Hematopoietic multipotent progenitor cell treated with erythropoietin and hydrocortisone succinate and interleukin-3 and kit ligand, for 6 days (in vitro differentiated cells): ENCODE measurements around the gene MDC1.
"Not testable (repeated sequence)": the region's sequence is repeated elsewhere in the genome, so short reads cannot be mapped to it uniquely, and the experiment has no call there.

Experiments used
- DNase-seq: peaks from one replicate; pipeline ENCODE4 v3.0.0-alpha.2; 2015

The MDC1 gene

DNA sequence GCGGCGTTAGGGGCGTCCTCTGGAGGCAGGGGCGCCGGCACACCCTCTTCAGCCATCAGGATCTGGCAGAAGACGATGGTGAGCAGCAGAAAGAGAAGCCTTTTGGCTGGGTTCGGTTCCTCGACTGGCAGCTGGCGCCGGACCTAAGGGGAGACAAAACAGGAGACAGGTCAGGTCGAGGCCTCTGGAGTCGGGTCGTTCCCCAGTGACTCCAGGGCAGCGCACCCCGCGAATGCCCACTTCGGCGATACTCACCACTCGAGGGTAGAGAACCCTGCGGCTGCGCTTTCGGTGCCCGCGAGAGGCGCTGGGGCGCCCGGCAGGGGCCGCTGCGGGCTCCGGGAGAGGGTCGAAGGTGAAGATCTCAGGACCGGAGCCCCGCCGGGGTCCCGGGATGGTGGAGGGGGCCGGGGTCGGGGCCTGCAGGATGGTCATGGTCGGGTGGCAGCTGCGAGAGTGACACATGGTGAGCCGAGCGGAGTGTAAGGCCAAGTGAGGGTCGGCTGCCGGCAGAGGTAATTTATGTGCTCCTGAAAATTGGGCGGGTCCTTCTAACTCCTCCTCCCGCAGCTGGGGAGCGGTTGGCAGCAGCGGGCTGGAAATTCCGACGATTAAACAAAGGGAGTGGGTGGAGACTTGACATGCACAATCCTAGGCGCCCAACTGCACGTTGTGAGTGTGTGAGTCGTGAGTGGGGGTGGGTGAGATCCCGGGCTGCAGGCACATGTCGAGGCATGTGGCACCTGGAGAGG is 27.1 kb upstream of the MDC1 start, which contains the start of gene IER3:
Gene IER3 (minus strand): TSS at position 494 of the 752 bp plus-strand sequence. CDS start 29 bp downstream, at position 465.
- DNase-seq = peak; percentile 95

DNA sequence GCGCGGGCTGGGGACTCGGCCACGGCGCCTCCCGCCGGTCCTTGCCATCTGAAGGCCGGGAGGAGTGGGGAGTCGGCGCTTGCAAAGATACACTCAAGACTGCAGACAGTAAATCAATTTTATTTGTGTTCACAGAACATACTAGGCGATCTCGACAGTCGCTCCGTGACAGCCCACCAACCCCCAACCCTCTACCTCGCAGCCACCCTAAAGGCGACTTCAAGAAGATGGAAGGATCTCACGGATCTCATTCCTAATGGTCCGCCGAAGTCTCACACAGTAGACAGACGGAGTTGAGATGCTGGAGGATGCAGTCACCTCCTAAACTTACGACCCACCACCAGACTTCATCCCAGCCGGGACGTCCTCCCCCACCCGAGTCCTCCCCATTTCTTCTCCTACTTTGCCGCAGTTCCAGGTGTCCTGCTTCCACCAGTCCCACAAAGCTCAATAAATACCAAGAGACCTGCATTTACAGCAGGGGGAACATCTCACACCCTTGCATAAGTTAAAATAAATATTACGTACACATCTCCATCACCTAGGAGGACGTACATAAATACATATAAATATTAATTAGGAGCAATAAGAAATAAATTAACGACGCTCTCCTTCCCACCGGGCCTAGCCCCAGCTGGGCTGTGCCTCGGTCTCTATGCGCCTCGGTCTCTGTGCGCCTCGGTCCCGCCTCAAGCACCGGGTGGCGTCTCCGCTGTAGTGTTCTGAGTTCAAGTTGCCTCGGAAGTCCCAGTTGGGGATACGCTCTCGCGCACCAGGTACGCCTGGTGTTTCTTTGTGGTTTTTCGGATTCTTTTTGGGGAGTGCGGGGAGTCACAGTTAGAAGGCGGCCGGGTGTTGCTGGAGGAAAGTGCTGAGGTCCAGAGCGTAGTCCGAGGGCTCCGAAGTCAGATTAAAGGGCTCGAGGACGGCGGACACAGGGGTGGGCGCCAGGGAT is 26.3 kb upstream of the MDC1 start:
- peak; percentile 55 for DNase-seq

DNA sequence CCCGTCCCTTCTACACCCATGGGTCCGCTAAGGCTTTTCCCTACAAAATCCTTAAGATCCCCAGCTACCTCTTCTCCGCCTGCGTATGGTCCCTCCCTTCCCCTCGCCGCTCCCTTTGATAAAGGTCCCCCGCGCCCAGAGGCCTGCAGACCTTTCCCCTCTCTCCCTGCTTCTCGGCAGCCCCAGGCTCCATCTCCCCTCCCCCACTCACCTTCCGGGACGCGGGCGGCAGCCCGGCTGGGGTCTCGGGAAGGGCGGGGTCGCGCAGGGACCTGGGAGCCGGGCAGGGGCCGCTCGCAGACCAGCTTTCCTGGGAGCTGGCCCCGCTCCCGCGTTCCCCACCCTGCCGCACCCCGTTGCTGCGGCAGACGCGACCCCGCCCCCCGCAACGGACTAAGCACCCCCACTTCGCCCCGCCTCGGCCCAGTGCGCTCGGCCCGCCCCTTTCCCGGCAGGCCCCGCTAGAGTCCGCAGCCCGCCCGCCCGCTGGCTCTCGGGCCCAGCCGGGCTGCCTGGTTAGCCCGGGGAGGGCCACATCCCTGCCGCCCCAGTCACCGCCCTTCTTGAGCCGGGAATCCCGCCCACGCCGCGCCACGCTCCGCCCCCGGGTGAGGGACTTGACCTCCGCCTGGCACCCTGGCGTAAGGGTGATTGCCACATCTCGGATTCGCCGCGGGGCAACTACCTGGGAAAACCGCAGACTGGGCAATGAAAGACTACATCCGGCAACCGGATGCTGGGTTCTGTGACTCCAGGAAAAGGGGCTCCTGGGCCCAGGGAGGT is 25.4 kb upstream of the MDC1 start, which contains the start of gene FLOT1:
Gene FLOT1 (minus strand): TSS at position 372 of the 783 bp plus-strand sequence. CDS start 498 bp downstream, outside the sequence.
- DNase-seq = peak; percentile 97

DNA sequence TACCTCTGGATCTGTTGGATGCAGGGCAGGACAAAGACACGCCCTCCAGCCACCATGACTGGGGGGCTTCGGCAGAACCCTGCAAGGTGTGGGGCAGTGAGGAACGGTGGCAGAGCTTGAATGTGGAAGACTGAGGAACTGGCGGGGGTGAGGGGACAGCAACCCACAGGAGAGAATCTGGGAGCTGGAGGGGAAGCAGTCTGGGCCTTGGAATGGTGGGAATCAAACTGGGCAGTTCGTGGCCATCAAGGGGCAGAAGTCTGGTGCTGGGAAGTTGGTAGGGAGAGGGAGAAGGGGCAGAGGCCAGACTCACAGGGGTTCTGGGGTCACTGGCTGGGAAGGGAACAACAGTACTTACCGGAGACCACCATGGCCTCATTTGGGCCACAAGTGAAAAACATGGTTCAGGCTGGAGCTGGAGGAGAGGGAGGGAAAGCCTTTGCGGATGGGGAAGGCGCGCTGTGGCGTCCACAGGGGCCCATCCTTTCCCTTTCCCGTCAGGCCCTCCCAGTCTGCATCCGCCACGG is 24.8 kb upstream of the MDC1 start:
- DNase-seq = no peak

DNA sequence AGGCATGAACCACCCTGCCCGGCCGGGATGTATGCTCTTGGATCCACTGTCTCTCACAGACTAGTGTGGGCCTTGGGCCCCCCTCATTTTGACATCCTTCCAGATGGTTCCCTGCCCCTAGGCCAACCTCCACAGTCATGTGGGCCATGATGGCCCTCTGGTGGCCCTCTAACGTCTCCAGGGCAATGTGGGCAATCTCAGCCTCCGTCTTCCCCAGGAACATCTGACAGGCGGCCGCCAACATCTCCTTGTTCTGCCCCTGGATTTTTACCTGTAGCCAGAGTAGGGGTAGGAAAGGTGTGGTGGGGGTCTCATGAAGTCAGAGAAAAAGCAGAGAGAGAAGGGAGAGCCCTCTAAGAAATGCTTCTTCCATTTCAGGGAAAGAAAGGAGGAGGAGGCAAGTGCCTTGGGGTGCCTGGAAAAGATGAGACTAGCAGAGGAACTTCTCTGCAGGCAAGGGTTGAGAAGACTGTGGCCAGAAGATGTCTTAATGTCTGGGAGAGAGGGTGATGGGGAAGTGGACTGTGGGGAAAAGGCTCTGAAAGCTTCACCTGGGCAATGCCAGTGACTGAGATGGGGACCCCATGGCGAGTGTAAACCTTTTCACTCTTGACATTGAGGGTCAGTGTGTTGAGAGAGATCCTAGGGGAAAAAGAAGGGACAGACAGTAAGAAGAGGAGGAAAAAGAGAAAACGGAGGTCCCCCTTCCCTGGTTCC is 24.1 kb upstream of the MDC1 start:
- DNase-seq = no peak

DNA sequence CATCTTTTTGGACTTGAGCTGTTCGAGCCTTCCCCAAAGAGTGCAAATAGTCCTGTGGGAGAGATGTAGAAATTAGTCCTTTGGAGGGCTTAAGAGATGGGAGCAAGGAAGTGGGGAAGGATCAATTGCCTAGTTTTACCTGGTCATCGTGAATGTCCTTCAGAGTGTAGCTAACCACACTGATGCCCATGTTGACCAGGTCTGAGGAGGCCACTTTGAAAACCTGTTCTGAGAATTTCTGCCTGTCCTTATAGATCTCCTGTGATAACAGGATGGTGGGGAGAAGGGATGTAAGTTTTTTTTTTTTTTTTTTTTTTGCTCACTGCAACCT is 23.4 kb upstream of the MDC1 start:
- no peak for DNase-seq

DNA sequence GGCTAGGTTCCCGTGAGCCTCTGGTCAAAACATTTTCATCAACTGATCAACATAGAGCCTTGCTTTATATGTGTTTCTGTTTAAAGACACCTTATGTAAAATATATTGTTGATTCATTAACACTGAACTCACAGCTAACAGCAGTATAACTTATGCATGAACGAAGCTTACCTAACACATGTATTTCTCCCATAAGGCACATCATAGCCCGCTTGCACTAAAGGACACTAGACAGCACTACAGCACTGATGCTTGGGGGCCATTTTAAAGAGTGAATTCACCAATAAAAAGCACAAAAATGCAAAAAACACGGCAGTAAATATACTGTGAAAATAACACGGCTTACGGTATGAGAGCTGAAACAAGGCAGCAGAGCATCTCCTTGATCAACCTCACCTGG is 21.5 kb upstream of the MDC1 start:
- DNase-seq = no peak

DNA sequence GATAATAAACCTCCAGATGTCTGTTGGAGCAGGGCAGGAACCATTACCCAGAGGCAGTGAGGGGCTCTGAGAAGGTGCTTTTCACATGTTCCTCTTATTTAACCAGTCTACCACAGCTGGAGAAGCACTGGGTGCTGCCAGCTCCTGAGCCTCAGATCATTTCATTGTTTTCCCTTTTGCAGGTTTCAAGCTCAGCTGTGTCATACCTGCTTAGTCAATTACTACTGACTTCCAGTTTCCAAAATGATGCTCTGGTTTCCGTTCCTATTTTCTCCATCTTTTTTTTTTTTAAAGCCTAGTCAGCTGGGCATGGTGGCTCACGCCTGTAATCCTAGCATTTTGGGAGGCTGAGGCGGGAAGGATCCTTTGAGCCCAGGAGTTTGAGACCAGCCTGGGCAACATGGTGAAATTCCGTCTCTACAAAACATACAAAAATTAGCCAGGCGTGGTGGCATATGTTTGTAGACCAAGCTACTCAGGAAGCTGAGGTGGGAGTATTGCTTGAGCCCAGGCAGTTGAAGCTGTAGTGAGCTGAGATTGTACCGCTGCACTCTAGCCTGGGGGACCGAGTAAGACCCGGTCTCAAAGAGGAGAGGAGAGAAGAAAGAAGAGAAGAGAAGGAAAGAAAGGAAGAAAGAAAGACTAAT is 18.7 kb upstream of the MDC1 start:
- no peak for DNase-seq

DNA sequence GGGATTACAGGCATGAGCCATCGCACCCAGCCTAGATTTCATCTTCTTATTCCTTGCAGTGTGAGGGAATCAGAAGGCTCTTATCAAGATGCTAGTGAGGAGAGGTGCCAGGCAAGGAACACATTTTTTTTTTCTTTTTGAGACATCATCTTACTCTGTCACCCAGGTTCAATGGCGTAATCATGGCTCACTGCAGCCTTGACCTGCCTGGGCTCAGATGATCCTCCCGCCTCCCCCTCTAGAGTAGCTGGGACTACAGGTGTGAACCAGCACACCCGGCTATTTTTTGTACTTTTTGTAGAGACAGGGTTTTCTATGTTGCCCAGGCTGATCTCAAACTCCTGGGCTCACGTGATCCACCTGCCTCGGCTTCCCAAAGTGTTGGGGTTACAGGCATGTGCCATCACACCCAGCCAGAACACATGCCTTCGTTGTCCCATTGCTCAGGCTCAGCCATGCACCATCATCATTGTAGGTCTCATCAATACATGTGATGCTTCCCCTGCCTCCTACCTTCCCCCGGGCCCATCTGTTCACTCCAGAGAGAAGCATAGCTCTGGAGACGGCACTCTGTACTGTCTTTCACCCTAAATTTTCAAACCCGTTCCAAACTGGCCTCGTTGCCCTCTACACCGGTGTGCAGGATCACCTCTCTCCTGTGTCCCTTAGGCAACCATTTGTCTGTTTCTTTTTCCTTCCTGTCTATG is 15.3 kb upstream of the MDC1 start:
- no peak for DNase-seq

DNA sequence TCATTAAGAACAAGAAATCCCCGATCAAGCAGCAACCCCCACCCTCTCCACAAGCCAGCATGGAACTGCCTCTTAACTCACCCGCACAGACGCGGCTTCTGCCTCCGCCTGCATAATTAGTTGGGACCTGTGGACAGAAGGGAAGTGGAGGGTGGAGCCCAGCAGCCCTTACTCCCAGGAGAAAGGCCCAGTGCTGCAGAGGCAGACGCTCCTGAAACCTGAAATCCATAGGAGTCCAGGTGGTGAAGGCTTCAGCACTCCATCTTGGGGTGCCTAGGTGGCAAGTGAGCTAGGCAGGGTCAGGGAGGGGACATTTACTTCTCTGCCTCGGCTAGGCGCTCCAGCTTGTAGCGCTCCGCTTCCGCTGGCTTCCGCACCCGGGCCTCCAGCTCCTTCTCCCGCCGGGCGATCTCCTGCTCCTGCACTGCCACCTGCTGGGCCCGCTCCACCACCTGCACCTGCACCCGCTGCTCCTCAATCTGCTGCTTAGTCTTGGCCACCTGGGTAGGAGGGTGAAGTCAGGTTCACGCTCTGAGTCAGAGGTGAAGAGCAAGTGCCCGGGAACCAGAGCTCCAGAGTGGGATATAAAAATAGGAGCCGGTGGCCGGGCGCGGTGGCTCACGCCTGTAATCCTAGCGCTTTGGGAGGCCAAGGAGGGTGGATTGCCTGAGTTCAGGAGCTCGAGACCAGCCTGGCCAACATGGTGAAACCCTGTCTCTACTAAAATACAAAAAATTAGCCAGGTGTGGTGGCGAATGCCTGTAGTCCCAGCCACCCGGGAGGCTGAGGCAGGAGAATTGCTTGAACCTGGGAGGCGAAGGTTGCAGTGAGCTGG is 13.7 kb upstream of the MDC1 start:
- peak; percentile 91 for DNase-seq

DNA sequence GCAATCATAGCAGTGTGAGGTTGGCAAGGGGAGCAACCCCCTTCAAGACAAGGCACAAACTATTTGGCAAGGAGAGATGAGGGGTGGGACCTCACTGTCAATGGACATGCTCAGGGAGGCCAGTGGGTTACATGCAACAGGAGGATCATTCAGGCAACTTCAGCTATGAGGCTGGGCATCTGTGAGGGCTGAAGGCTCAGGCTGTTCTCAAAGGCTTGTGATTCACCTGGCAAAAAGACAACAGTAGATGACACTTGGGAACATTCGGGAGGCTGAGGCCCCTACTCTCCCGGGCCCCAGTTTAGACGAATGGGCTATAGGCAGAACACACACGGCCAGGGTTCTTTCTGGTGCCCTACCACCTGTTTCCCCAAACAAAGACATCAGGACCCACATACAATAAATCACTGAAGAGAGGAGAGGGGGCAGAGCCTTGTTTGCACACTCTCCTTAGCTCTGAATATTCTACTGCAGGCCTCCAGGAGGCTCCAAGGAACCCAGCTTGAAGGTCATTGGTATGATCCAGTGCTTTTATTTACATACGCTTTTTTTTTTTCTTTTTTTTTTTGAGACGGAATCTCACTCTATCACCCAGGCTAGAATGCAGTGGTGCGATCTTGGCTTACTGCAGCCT is 11.0 kb upstream of the MDC1 start:
- DNase-seq = peak; percentile 53

DNA sequence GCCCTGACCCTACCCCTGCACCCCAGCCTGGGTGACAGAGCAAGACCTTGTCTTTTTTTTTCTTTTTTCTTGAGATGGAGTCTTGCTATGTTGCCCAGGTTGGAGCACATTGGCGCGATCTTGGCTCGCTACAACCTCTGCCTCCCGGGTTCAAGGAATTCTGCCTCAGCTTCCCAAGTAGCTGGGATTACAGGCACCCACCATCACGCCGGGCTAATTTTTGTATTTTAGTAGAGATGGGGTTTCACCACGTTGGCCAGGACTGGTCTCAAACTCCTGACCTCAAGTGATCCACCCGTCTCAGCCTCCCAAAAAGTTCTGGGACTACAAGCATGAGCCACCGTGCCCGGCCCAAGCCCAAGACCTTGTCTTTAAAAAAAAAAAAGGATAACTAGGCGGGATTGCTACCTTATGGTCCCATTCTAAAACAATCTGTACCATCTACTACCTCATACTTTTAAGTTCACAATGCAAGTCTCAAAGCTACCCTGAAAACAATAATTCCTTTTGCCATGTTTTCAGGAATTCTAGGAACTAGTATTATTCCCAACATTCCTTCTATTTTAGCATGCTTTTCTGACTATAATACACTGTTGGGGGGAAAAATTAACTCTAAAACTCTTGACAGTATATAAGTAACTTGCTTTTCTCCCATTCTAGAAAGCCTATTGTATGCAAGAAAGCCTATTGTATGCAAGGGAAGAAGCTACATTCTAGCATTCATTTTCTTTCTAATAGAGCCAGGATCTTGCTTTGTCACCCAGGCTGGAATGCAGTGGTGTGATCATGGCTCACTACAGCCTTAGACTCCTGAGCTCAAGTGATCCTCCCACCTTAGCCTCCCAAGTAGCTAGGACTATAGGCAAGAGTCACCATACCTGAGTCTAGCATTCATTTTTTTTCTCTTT is 9.7 kb upstream of the MDC1 start:
- peak; percentile 27 for DNase-seq

DNA sequence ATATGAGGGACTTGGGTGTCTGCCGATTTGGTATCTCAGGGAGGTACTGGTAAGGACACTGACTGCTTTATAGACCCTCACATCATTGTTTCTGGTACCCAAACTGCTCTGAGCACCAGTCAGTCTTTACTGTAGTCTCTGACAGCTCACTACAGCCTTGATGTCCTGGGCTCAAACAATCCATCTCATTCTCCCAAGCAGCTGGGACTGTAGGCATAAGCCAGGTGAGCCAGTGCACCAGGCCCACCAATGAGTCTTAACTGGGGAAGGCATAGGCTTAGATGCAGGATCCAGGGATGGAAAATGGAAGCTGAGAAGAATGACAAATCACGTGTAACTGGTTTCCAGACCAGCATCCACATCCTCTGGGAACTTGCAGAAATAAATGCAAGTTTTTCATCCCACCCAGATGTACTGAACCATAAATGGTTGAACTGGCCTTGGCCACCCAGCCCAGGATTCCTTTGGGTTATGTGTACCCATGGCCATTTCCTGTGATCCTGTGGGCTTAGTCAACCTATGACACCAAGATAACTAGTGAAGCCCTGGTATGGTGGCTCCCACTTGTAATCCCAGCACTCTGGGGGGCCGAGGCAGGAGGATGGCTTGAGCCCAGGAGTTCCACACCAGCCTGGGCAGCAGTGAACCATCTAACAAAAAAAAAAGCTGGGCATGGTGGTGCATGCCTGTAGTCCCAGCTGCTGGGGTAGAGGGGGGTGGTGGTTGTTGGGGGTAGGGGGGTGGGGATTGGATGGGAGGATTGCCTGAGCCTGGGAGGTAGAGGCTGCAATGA is 8.8 kb upstream of the MDC1 start:
- peak; percentile 56 for DNase-seq

DNA sequence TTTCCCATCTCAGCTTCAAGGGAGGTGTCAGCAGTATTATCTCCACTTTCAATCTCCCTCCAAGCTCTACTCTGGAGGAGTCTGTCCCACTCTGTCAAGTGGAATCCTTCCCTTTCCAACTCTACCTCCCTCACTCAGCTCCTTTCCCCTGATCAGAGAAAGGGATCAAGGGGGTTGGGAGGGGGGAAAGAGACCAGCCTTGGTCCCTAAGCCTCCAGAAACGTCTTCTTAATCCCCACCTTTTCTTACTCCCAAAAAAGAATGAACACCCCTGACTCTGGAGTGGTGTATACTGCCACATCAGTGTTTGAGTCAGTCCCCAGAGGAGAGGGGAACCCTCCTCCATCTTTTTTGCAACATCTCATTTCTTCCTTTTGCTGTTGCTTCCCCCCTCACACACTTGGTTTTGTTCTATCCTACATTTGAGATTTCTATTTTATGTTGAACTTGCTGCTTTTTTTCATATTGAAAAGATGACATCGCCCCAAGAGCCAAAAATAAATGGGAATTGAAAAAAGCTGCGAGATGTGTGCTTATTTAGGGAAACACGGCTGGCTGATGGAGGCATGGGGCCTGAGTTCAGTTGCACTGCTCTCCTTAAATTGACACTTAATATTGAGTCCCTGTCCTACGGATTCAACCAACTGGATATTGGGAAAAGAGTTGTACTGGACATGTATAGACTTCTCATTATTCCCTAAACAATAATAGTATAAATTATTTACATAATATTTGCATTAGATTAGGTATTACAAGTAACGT is 8.0 kb upstream of the MDC1 start:
- no peak for DNase-seq

DNA sequence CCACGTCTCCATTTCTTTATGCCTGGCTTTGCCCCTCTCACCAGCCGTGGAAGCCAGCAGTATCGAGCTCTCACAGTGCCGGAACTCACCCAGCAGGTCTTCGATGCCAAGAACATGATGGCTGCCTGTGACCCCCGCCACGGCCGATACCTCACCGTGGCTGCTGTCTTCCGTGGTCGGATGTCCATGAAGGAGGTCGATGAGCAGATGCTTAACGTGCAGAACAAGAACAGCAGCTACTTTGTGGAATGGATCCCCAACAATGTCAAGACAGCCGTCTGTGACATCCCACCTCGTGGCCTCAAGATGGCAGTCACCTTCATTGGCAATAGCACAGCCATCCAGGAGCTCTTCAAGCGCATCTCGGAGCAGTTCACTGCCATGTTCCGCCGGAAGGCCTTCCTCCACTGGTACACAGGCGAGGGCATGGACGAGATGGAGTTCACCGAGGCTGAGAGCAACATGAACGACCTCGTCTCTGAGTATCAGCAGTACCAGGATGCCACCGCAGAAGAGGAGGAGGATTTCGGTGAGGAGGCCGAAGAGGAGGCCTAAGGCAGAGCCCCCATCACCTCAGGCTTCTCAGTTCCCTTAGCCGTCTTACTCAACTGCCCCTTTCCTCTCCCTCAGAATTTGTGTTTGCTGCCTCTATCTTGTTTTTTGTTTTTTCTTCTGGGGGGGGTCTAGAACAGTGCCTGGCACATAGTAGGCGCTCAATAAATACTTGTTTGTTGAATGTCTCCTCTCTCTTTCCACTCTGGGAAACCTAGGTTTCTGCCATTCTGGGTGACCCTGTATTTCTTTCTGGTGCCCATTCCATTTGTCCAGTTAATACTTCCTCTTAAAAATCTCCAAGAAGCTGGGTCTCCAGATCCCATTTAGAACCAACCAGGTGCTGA is 7.0 kb upstream of the MDC1 start:
- not testable (repeated sequence) for DNase-seq
